COR-L47 (cell line): ENCODE data around the gene POMP.
A peak's percentile ranks its signal among the peaks of the same experiment; 100 is the strongest.
"Not testable (repeated sequence)": the region's sequence is repeated elsewhere in the genome, so short reads cannot be mapped to it uniquely, and the experiment has no call there.

Source experiments
- DNase-seq: peaks from one replicate; lab custom pipeline; 2025; lab: John Stamatoyannopoulos, UW

The POMP gene

DNA sequence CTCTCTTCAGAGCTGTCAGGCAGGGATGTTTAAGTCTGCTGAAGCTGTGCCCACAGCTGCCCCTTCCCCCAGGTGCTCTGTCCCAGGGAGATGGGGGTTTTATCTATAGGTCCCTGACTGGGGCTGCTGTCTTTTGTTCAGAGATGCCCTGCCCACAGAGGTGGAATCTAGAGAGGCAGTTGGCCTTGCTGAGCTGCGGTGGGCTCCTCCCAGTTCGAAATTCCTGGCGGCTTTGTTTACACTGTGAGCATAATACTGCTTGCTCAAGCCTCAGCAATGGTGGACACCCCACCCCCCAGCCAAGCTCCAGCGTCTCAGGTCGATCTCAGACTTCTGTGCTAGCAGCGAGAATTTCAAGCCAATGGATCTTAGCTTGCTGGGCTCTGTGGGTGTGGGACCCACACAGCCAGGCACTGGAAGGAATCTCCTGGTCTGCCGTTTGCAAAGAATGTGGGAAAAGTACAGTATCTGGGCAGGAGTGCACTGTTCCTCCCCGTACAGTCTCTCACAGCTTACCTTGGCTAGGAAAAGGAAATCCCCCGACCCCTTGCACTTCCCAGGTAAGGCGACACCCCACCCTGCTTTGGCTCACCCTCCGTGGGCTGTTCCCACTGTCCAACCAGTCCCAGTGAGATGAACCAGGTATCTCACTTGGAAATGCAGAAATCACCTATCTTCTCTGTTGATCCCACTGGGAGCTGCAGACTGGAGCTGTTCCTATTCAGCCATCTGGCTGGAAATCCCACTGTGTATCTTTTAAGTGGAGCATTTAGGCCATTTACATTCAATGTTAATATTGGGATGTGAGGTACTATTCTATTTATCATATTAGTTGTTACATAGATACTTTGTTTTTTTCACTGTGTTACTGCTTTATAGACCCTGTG, 34.9 kb downstream of the POMP start:
- DNase-seq: not testable (repeated sequence)

GRCh38 chr13:28697441-28697840, 38.5 kb downstream of the POMP start:
- DNase-seq: no peak

DNA sequence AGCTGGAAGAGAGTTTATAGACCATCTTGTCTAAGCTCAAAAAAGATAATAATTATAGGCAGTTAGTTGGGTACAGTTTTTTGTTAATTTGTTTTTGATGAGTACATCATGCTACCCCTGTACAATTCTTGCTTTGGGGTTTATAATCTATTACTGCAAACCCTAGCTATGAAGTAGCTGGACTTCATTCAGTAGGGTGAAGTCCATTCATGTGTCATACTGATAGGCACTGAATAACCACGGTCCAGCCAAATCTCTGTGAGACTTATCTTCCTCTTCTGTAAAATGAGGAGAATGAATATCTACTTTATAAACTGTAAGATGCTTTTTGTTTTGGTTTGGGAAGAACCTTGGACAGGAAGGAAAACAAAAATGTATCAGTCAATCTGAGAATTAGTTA, 40.3 kb downstream of the POMP start:
- DNase-seq: no peak

- DNase-seq: no peak
These were observed 45.4 kb downstream of the POMP start for GRCh38 chr13:28704282-28704681.

GRCh38 chr13:28704919-28705318, 46.0 kb downstream of the POMP start:
- DNase-seq: no peak

GRCh38 chr13:28705461-28706083, 46.6 kb downstream of the POMP start:
- no peak for DNase-seq

GRCh38 chr13:28707629-28708427, 48.9 kb downstream of the POMP start:
- DNase-seq: no peak

- DNase-seq: no peak
These were observed 51.2 kb downstream of the POMP start for GRCh38 chr13:28710161-28710560.

GRCh38 chr13:28714651-28715050, 55.7 kb downstream of the POMP start:
- DNase-seq: no peak

GRCh38 chr13:28716511-28716910, 57.6 kb downstream of the POMP start:
- no peak for DNase-seq

- no peak for DNase-seq
These were observed 58.2 kb downstream of the POMP start for GRCh38 chr13:28717170-28717569.

GRCh38 chr13:28718196-28718542, 59.2 kb downstream of the POMP start:
- DNase-seq: no peak

GRCh38 chr13:28718543-28719226, 59.8 kb downstream of the POMP start, which contains the start of gene SLC46A3:
TSS of gene SLC46A3 (minus strand) at chr13:28718970. CDS start at chr13:28717998, 972 bp downstream.
- peak; percentile 56 for DNase-seq

GRCh38 chr13:28719227-28720055, 60.5 kb downstream of the POMP start:
- no peak for DNase-seq

GRCh38 chr13:28723806-28724205, 64.9 kb downstream of the POMP start:
- no peak for DNase-seq

DNA sequence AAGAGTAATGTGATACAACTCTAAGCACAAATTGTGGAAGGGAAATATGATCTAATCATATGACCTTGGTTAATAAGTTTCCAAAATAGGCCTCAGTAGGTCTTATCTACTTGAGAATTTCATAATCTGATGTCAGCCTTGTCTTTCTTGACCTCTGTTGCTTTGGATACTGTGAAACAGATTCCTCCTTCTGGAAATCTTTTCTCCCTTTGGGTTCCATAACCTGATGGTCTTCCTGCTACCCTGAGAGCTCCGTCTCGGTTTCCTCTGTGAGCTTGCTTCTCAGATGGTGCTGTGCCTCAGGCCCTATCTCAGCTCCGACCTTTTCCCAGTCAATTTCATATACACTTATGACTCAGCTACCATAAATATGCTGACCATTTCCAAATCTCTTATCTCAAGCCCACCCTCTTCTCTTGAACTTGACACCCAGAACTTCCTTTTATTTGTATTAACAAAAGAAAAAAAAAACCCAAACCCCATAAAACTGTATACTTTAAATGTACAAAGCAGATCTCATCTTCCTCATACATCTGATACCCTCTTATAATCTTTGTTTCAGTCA, 66.2 kb downstream of the POMP start:
- no peak for DNase-seq
